ENCODE data around the gene PABPC3.

GRCh38 chr13:25135896-25136295, 40.0 kb downstream of the PABPC3 start:
- TF ChIP-seq MAX (IDR thresholded peaks at IDR 0.05): no peak
- TF ChIP-seq TEAD4 (IDR thresholded peaks at IDR 0.05; ENCODE audit: low read depth, low read length): no peak
- no peak for TF ChIP-seq JUN (IDR thresholded peaks at IDR 0.05; ENCODE audit: low read depth, low read length)
- TF ChIP-seq CTCF (IDR thresholded peaks at IDR 0.05; ENCODE audit: control extremely low read depth in 1 of 3, insufficient read depth in 1 of 3, low read depth in 1 of 3, low read length in 3 of 3): no peak
- no peak for TF ChIP-seq POLR2AphosphoS5 (IDR thresholded peaks at IDR 0.05; ENCODE audit: low read depth, low read length)
- TF ChIP-seq POLR2A (IDR thresholded peaks at IDR 0.05; ENCODE audit: control extremely low read depth in 1 of 2, low read depth in 2 of 2, low read length in 2 of 2): no peak
